ENCODE data around the gene FGF14. TPM values are rescaled to one million over a fixed set of nuclear protein-coding genes. Genes with fewer than 3 reads are reported as not detected.

FGF14 gene
- total RNA-seq, 1 donor from 2014 or later = 0.23 TPM

DNA sequence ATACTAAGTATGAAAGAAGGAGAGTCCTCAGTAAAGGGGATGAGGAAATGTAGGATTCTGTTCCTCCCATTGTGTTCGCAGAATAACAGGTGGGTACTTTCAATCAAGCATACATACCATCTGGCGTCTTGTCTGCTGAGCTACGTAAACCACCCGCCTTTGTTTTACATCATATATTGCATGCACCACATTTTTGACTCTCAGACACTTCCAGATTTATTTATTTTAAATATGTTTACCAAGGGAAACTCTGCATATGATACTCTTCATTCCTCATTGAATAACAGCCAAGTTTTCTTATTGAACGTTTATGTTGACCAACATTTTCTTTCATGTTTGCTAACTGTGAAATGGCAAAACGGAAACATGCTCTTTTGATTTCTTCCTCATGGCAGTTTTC is 174.1 kb downstream of the FGF14 start:
- Mint-ChIP-seq H3K9me3 (ENCODE audit: unreplicated experiment) (peaks cover 3% of the 10 kb centered on the region), H3K36me3 (ENCODE audit: low read depth, unreplicated experiment) (no peaks in the 10 kb centered on the region), H3K4me1 (ENCODE audit: low read depth, unreplicated experiment) (no peaks in the 10 kb centered on the region), H3K27me3 (ENCODE audit: low read depth, unreplicated experiment) (no peaks in the 10 kb centered on the region), H3K4me3 (ENCODE audit: unreplicated experiment) (no peak overlapping the region), H3K27ac (ENCODE audit: unreplicated experiment) (no peak overlapping the region)
- Histone ChIP-seq H4K20me1 (ENCODE audit: insufficient read depth, low read length) (no peaks in the 10 kb centered on the region), H3K4me2 (ENCODE audit: low read length) (no peak overlapping the region), H2AFZ (ENCODE audit: low read depth, low read length) (no peak overlapping the region), H3K9ac (ENCODE audit: low read length) (no peak overlapping the region), H3K27ac (ENCODE audit: low read depth, low read length) (no peak overlapping the region), H3K9me3 (ENCODE audit: insufficient read depth, low read depth, low read length) (no peaks in the 10 kb centered on the region), H3K27me3 (ENCODE audit: insufficient read depth, low read length) (no peaks in the 10 kb centered on the region), H3K79me2 (ENCODE audit: insufficient read depth, low read length) (no peaks in the 10 kb centered on the region), H3K36me3 (ENCODE audit: insufficient read depth, low read length) (no peaks in the 10 kb centered on the region), H3K4me3 (ENCODE audit: insufficient read depth, low read depth, low read length) (no peak overlapping the region), H3K4me1 (ENCODE audit: insufficient read depth, low read length) (no peaks in the 10 kb centered on the region)
- no peak for DNase-seq (ENCODE audit: low read depth)
- no peak for TF ChIP-seq EZH2 (IDR thresholded peaks at IDR 0.05; ENCODE audit: insufficient read depth, low read length)
- TF ChIP-seq, protein P1, sequence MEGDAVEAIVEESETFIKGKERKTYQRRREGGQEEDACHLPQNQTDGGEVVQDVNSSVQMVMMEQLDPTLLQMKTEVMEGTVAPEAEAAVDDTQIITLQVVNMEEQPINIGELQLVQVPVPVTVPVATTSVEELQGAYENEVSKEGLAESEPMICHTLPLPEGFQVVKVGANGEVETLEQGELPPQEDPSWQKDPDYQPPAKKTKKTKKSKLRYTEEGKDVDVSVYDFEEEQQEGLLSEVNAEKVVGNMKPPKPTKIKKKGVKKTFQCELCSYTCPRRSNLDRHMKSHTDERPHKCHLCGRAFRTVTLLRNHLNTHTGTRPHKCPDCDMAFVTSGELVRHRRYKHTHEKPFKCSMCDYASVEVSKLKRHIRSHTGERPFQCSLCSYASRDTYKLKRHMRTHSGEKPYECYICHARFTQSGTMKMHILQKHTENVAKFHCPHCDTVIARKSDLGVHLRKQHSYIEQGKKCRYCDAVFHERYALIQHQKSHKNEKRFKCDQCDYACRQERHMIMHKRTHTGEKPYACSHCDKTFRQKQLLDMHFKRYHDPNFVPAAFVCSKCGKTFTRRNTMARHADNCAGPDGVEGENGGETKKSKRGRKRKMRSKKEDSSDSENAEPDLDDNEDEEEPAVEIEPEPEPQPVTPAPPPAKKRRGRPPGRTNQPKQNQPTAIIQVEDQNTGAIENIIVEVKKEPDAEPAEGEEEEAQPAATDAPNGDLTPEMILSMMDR (IDR thresholded peaks at IDR 0.05; ENCODE audit: insufficient read depth, low read depth, low read length) = no peak
- no peak for FAIRE-seq

DNA sequence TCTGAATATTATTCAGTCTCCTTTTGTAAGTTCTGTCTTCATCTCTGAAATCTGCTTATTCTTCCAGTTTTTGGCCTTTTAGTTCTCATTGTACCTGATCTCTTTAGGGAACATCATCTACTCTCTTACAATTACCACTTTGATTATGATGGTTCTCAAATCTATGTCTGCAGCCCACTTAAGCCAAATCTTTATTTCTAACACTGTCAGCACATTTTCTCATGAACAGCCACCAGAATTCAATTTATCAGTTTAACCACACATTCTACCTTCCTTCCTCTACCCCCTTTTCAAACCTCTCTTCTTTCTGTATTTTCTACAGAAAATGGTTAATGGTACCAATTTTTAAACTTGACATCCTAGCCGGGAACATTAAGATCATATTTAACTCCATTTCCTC is 175.3 kb downstream of the FGF14 start:
- TF ChIP-seq EZH2 (IDR thresholded peaks at IDR 0.05; ENCODE audit: insufficient read depth, low read length) = no peak
- TF ChIP-seq, protein P1 (IDR thresholded peaks at IDR 0.05; ENCODE audit: insufficient read depth, low read depth, low read length) = no peak
- H3K4me1 Mint-ChIP-seq (ENCODE audit: low read depth, unreplicated experiment) = no peaks in the 10 kb centered on the region
- H4K20me1 ChIP-seq (ENCODE audit: insufficient read depth, low read length) = no peaks in the 10 kb centered on the region

DNA sequence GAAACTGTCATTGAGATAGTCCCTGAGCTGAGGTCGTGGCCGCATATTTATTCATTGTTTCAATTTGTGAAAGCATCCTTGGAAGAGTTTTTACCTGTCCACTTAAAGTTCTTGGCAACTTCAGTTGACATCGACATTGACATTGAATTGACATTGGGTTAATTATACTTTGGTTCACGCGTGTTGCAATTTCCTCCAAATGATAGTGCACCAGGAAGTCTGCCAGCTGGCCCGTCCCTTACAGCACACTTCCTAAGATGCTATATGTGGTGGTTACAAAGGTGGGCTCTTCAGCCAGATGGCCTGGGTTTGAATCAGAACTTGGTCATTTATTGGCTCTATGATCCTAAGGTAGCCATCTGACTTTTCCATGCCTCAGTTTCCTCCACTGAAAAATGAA is 176.0 kb downstream of the FGF14 start:
- Histone ChIP-seq H3K9ac (ENCODE audit: low read length) (no peak overlapping the region), H3K4me2 (ENCODE audit: low read length) (no peak overlapping the region), H3K79me2 (ENCODE audit: insufficient read depth, low read length) (no peaks in the 10 kb centered on the region), H4K20me1 (ENCODE audit: insufficient read depth, low read length) (no peaks in the 10 kb centered on the region), H3K27ac (ENCODE audit: low read depth, low read length) (no peak overlapping the region), H3K4me1 (ENCODE audit: insufficient read depth, low read length) (no peaks in the 10 kb centered on the region), H3K4me3 (ENCODE audit: insufficient read depth, low read depth, low read length) (no peak overlapping the region), H2AFZ (ENCODE audit: low read depth, low read length) (no peak overlapping the region), H3K27me3 (ENCODE audit: insufficient read depth, low read length) (no peaks in the 10 kb centered on the region), H3K36me3 (ENCODE audit: insufficient read depth, low read length) (no peaks in the 10 kb centered on the region), H3K9me3 (ENCODE audit: insufficient read depth, low read depth, low read length) (no peaks in the 10 kb centered on the region)
- no peak for FAIRE-seq
- H3K36me3 Mint-ChIP-seq (ENCODE audit: low read depth, unreplicated experiment) = no peaks in the 10 kb centered on the region
- H3K27me3 Mint-ChIP-seq (ENCODE audit: low read depth, unreplicated experiment) = no peaks in the 10 kb centered on the region
- TF ChIP-seq, protein P1 (IDR thresholded peaks at IDR 0.05; ENCODE audit: insufficient read depth, low read depth, low read length) = no peak
- no peak for TF ChIP-seq EZH2 (IDR thresholded peaks at IDR 0.05; ENCODE audit: insufficient read depth, low read length)
- peaks cover 3% of the 10 kb centered on the region for H3K9me3 Mint-ChIP-seq (ENCODE audit: unreplicated experiment)
- H3K4me1 Mint-ChIP-seq (ENCODE audit: low read depth, unreplicated experiment) = no peaks in the 10 kb centered on the region
- H3K27ac Mint-ChIP-seq (ENCODE audit: unreplicated experiment) = no peak overlapping the region
- no peak overlapping the region for H3K4me3 Mint-ChIP-seq (ENCODE audit: unreplicated experiment)
- DNase-seq (ENCODE audit: low read depth) = no peak

More for the DNA sequence above, 175.3 kb downstream of the FGF14 start:
- no peaks in the 10 kb centered on the region for H3K27me3 ChIP-seq (ENCODE audit: insufficient read depth, low read length)
- Mint-ChIP-seq H3K36me3 (ENCODE audit: low read depth, unreplicated experiment) (no peaks in the 10 kb centered on the region), H3K9me3 (ENCODE audit: unreplicated experiment) (peaks cover 3% of the 10 kb centered on the region), H3K27me3 (ENCODE audit: low read depth, unreplicated experiment) (no peaks in the 10 kb centered on the region), H3K27ac (ENCODE audit: unreplicated experiment) (no peak overlapping the region), H3K4me3 (ENCODE audit: unreplicated experiment) (no peak overlapping the region)
- H3K79me2 ChIP-seq (ENCODE audit: insufficient read depth, low read length) = no peaks in the 10 kb centered on the region
- no peaks in the 10 kb centered on the region for H3K9me3 ChIP-seq (ENCODE audit: insufficient read depth, low read depth, low read length)
- H3K27ac ChIP-seq (ENCODE audit: low read depth, low read length) = no peak overlapping the region
- FAIRE-seq (no peak), DNase-seq (ENCODE audit: low read depth) (no peak)
- no peak overlapping the region for H3K4me3 ChIP-seq (ENCODE audit: insufficient read depth, low read depth, low read length)
- H3K4me1 ChIP-seq (ENCODE audit: insufficient read depth, low read length) = no peaks in the 10 kb centered on the region
- H3K9ac ChIP-seq (ENCODE audit: low read length) = no peak overlapping the region
- no peak overlapping the region for H3K4me2 ChIP-seq (ENCODE audit: low read length)
- H3K36me3 ChIP-seq (ENCODE audit: insufficient read depth, low read length) = no peaks in the 10 kb centered on the region
- no peak overlapping the region for H2AFZ ChIP-seq (ENCODE audit: low read depth, low read length)

Measured in astrocyte (in vitro differentiated cells and primary cell).